H9 (cell line): Measurements from ENCODE around the gene BCL7C. TPM values are rescaled to one million over a fixed set of nuclear protein-coding genes. Genes with fewer than 3 reads are reported as not detected.

Source experiments
- DNase-seq: peaks from one replicate; pipeline ENCODE4 v3.0.0-alpha.2; 2017
- H2AFZ ChIP-seq: one replicate; pipeline ENCODE4 v1.6.1; 2013; ENCODE audit warnings: mild to moderate bottlenecking, low read length, control low read depth, moderate library complexity
- H2AK5ac ChIP-seq: 2 replicates; pipeline ENCODE4 v1.6.1; 2013; ENCODE audit warnings: low read length, control low read depth, mixed read lengths; ENCODE audit not compliant: insufficient read length
- H2BK120ac ChIP-seq: one replicate; pipeline ENCODE4 v1.6.1; 2013; ENCODE audit warnings: low read depth, mild to moderate bottlenecking, low read length, control low read depth, inconsistent platforms; ENCODE audit not compliant: poor library complexity, severe bottlenecking
- H2BK12ac ChIP-seq: 2 replicates; pipeline ENCODE4 v1.6.1; 2013; ENCODE audit warnings: low read length, control low read depth, mixed read lengths, low read depth; ENCODE audit not compliant: insufficient read length
- H2BK15ac ChIP-seq: 2 replicates; pipeline ENCODE4 v1.6.1; 2013; ENCODE audit warnings: low read depth, low read length, control low read depth
- H2BK20ac ChIP-seq: one replicate; pipeline ENCODE4 v1.6.1; 2013; ENCODE audit warnings: low read depth, mild to moderate bottlenecking, low read length, control low read depth, inconsistent platforms; ENCODE audit not compliant: poor library complexity, severe bottlenecking
- H2BK5ac ChIP-seq: 2 replicates; pipeline ENCODE4 v1.6.1; 2013; ENCODE audit warnings: low read length, control low read depth, mixed read lengths; ENCODE audit not compliant: insufficient read length
- H3K14ac ChIP-seq: 2 replicates; pipeline ENCODE4 v1.6.1; 2013; ENCODE audit warnings: low read length, control low read depth; ENCODE audit not compliant: insufficient read depth
- H3K18ac ChIP-seq: 2 replicates; pipeline ENCODE4 v1.6.1; 2013; ENCODE audit warnings: low read depth, mild to moderate bottlenecking, mixed read lengths, low read length, control low read depth; ENCODE audit not compliant: insufficient read length
- H3K23ac ChIP-seq: 2 replicates; pipeline ENCODE4 v1.6.1; 2013; ENCODE audit warnings: low read length, control low read depth, mixed read lengths, low read depth; ENCODE audit not compliant: insufficient read length
- H3K23me2 ChIP-seq: 2 replicates; pipeline ENCODE4 v1.6.1; 2013; ENCODE audit warnings: low read depth, mild to moderate bottlenecking, mixed read lengths, low read length, control low read depth; ENCODE audit not compliant: insufficient read length, poor library complexity, severe bottlenecking
- H3K27ac ChIP-seq: 2 replicates; pipeline ENCODE4 v1.5.1; 2013; ENCODE audit warnings: low read length, control low read depth, mixed read lengths, low read depth; ENCODE audit not compliant: insufficient read length
- H3K27me3 ChIP-seq: 2 replicates; pipeline ENCODE4 v1.6.1; 2013; ENCODE audit warnings: low read length, control low read depth, inconsistent platforms; ENCODE audit not compliant: insufficient read depth
- H3K4ac ChIP-seq: 2 replicates; pipeline ENCODE4 v1.6.1; 2013; ENCODE audit warnings: low read depth, mild to moderate bottlenecking, control low read depth, inconsistent platforms, low read length, moderate library complexity
- H3K4me1 ChIP-seq: 2 replicates; pipeline ENCODE4 v1.6.1; 2013; ENCODE audit warnings: low read length, control low read depth, inconsistent platforms; ENCODE audit not compliant: insufficient read depth
- H3K4me2 ChIP-seq: 2 replicates; pipeline ENCODE4 v1.6.1; 2013; ENCODE audit warnings: low read length, control low read depth, mixed read lengths; ENCODE audit not compliant: insufficient read length, insufficient read depth
- H3K56ac ChIP-seq: 2 replicates; pipeline ENCODE4 v1.6.1; 2013; ENCODE audit warnings: low read depth, mild to moderate bottlenecking, mixed read lengths, low read length, control low read depth; ENCODE audit not compliant: insufficient read length
- H3K79me1 ChIP-seq: 2 replicates; pipeline ENCODE4 v1.6.1; 2013; ENCODE audit warnings: low read depth, mild to moderate bottlenecking, moderate library complexity, low read length, control low read depth, inconsistent platforms; ENCODE audit not compliant: insufficient read depth, poor library complexity, severe bottlenecking
- H3K79me2 ChIP-seq: 2 replicates; pipeline ENCODE4 v1.6.1; 2013; ENCODE audit warnings: low read length, control low read depth, inconsistent platforms; ENCODE audit not compliant: insufficient read depth
- H3K9ac ChIP-seq: 2 replicates; pipeline ENCODE4 v1.6.1; 2013; ENCODE audit warnings: low read length, control low read depth, mixed read lengths; ENCODE audit not compliant: insufficient read length; ENCODE audit errors: extremely low read depth
- H3K9me3 ChIP-seq: one replicate; pipeline ENCODE4 v1.6.1; 2013; ENCODE audit warnings: low read depth, low read length, inconsistent platforms; ENCODE audit not compliant: control insufficient read depth
- H3T11ph ChIP-seq: one replicate; pipeline ENCODE4 v1.6.1; 2013; ENCODE audit warnings: mild to moderate bottlenecking, low read length, control low read depth, inconsistent platforms
- H4K20me1 ChIP-seq: one replicate; pipeline ENCODE4 v1.6.1; 2013; ENCODE audit not compliant: control insufficient read depth, insufficient read length, insufficient read depth
- H4K5ac ChIP-seq: 2 replicates; pipeline ENCODE4 v1.6.1; 2013; ENCODE audit warnings: low read depth, mild to moderate bottlenecking, mixed read lengths, low read length, control low read depth; ENCODE audit not compliant: insufficient read length
- H4K8ac ChIP-seq: replicated peaks from 2 replicates; pipeline ENCODE4 v1.6.1; 2013; ENCODE audit warnings: low read length, control low read depth, mixed read lengths, low read depth; ENCODE audit not compliant: insufficient read length
- H4K91ac ChIP-seq: 2 replicates; pipeline ENCODE4 v1.6.1; 2013; ENCODE audit warnings: low read depth, mild to moderate bottlenecking, moderate library complexity, mixed read lengths, low read length, control low read depth; ENCODE audit not compliant: insufficient read length
- H3K27ac Mint-ChIP-seq, 3 experiments: 2 replicates in 2 of 3; 3 replicates in 1 of 3; pipeline ENCODE4 v1.8.0; 2020 to 2021; ENCODE audit warnings: mixed read lengths in 3 of 3, mild to moderate bottlenecking in 1 of 3, moderate library complexity in 1 of 3
- H3K27me3 Mint-ChIP-seq: 2 replicates; pipeline ENCODE4 v1.8.0; 2021; ENCODE audit warnings: low read depth, mild to moderate bottlenecking, moderate library complexity, mixed read lengths
- H3K36me3 Mint-ChIP-seq, 3 experiments: 2 replicates in 2 of 3; 3 replicates in 1 of 3; pipeline ENCODE4 v1.8.0; 2020 to 2021; ENCODE audit warnings: low read depth in 3 of 3, mixed read lengths in 3 of 3; ENCODE audit not compliant: insufficient read depth in 1 of 3
- H3K4me1 Mint-ChIP-seq, 2 experiments: 2 replicates each; pipeline ENCODE4 v1.8.0; 2020; ENCODE audit warnings: mixed read lengths in 2 of 2
- H3K4me3 Mint-ChIP-seq, 2 experiments: 2 replicates in 1 of 2; 3 replicates in 1 of 2; pipeline ENCODE4 v1.8.0; 2020 to 2021; ENCODE audit warnings: mild to moderate bottlenecking in 2 of 2, mixed read lengths in 2 of 2, moderate library complexity in 1 of 2
- H3K9me3 Mint-ChIP-seq, 2 experiments: 2 replicates in 1 of 2; 3 replicates in 1 of 2; pipeline ENCODE4 v1.8.0; 2020; ENCODE audit warnings: mild to moderate bottlenecking in 2 of 2, mixed read lengths in 2 of 2, moderate library complexity in 1 of 2
- CTCF ChIP-seq: fragments of 200-600 bp; sonication (generic); conservative IDR thresholded peaks from 3 replicates; pipeline ENCODE4 v1.8.0; 2021; ENCODE audit warnings: antibody characterized with exemption, mild to moderate bottlenecking
- WGBS: extraction: QIAGEN DNeasy Blood & Tissue Kit; methylation state at CpG from one replicate; pipeline ENCODE4 v1.1.7; 2013; ENCODE audit warnings: missing lambda C conversion rate, low lambda C conversion rate, mixed read lengths; ENCODE audit not compliant: insufficient read length; ENCODE audit errors: extremely low coverage; 5-methylcytosine and 5-hydroxymethylcytosine counted together
- total RNA-seq: library from RNA; stranded (reverse); gene quantifications from 2 replicates; pipeline ENCODE4 v1.2.1, GENCODE V29; 2021

BCL7C gene
- total RNA-seq, 1 experiment from 2014 or later: 18.3 TPM

GRCh38 chr16:30885196-30885595, 8.7 kb downstream of the BCL7C start:
- Mint-ChIP-seq H3K9me3 (no peaks in the 10 kb centered on the region), H3K27me3 (no peaks in the 10 kb centered on the region; the same call in 1 of the 2 replicates), H3K27ac (peak overlapping the region in 1 of 3 experiments; percentile 22; a peak in 1 of 7 replicates), H3K4me1 (peaks cover 4 to 9% of the 10 kb centered on the region in 2 experiments; a peak in 3 of 4 replicates), H3K4me3 (no peak overlapping the region), H3K36me3 (peaks cover 5 to 28% (median 25%) of the 10 kb centered on the region in 3 experiments; a peak in 6 of 7 replicates)
- WGBS: no CpG with 5 or more reads among the region's 9 CpGs
- no peaks in the 10 kb centered on the region for H3K79me1 ChIP-seq
- DNase-seq: no peak
- H2AFZ ChIP-seq: no peak overlapping the region
- no peak overlapping the region for H2BK12ac ChIP-seq
- no peaks in the 10 kb centered on the region for H3K9me3 ChIP-seq
- no peak overlapping the region for H3K23ac ChIP-seq
- no peak overlapping the region for H3K4ac ChIP-seq
- no peak overlapping the region for H2AK5ac ChIP-seq
- H4K5ac ChIP-seq: no peak overlapping the region
- no peak overlapping the region for H3K4me2 ChIP-seq
- H2BK15ac ChIP-seq: no peak overlapping the region
- H3K14ac ChIP-seq: no peak overlapping the region
- H3K23me2 ChIP-seq: no peaks in the 10 kb centered on the region
- no peak overlapping the region for H2BK20ac ChIP-seq
- no peaks in the 10 kb centered on the region for H3K27me3 ChIP-seq
- no peak overlapping the region for H3T11ph ChIP-seq
- H4K8ac ChIP-seq: no peak overlapping the region
- no peaks in the 10 kb centered on the region for H3K79me2 ChIP-seq
- no peak overlapping the region for H2BK120ac ChIP-seq
- no peak overlapping the region for H2BK5ac ChIP-seq
- H3K56ac ChIP-seq: no peak overlapping the region
- TF ChIP-seq CTCF: no peak
- H3K27ac ChIP-seq: no peak overlapping the region
- H4K20me1 ChIP-seq: no peaks in the 10 kb centered on the region
- no peak overlapping the region for H3K9ac ChIP-seq
- H4K91ac ChIP-seq: no peak overlapping the region
- H3K18ac ChIP-seq: no peak overlapping the region
- no peaks in the 10 kb centered on the region for H3K4me1 ChIP-seq
